HG02798 (cell line): ENCODE measurements around the gene HOXD10.

Source experiments
- ATAC-seq: cut with Tn5 transposase; IDR thresholded peaks from one replicate; pipeline ENCODE4 v1.9.1; 2021; ENCODE audit warnings: mild to moderate bottlenecking; ENCODE audit not compliant: unreplicated experiment, poor library complexity

HOXD10 gene

DNA sequence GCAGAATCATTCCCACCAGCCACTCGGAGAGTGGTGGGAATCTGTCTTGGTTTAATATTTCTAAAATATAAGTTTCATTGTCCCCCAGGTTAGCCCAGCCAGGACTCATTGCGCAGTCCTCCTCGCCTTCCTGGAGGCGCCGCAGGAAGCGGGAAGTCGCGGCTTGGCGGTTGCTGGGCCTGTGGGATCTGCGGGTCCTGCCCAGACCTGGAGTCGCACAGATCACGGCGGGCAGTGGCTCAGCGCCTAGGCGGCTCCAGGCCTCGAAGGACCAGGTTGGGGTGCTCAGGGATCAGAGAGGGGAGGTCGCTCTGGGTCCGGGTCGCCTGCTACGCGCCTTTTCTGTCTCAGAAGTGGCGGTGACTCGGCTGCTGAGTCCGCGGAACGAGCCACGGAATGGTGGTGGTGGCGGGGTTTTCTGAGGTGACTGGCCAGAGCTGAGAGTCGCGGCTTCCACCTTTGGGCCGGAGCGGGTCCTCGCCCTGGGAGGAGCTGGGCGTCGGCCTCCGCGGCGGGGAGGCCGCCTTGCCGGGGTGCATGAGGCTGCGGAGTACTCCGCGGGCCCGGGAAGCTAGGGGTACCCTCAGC is 43.2 kb downstream of the HOXD10 start:
- no peak for ATAC-seq

DNA sequence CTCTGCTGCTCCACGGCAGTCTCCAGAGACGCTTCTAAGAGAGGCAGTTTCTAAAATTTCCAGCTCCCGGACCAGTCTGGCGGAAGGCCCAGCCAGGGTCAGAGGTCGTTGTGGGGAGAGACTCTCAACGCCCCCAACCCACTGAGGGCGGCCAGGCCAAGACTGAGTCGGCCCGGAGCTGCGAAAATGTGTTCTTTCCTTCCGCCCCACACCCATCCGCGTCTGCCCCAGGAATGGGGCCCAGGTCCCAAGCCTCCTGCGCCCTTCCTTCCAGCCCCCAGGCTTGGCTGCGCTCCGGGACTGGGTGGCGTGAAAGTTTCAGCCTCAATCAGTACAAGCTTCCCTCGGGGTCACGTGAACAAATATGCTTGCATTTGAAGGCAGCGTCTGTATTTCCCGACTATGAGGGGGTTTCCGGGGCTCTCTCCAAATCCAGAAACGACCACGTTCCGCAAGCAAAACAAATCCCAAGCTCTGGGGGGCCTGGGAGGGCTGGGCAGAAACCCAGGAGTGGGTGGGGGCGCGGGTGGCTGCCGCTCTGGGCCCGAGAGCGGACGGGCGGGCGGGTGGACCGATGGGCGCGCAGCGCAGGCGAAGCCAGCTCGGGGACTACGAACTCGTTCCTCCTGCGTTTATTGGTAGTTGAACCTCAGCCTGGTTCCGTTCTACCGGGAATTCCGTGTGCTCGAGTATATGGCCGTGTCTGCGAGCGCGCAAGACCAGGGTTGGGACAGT is 43.8 kb downstream of the HOXD10 start:
- no peak for ATAC-seq

DNA sequence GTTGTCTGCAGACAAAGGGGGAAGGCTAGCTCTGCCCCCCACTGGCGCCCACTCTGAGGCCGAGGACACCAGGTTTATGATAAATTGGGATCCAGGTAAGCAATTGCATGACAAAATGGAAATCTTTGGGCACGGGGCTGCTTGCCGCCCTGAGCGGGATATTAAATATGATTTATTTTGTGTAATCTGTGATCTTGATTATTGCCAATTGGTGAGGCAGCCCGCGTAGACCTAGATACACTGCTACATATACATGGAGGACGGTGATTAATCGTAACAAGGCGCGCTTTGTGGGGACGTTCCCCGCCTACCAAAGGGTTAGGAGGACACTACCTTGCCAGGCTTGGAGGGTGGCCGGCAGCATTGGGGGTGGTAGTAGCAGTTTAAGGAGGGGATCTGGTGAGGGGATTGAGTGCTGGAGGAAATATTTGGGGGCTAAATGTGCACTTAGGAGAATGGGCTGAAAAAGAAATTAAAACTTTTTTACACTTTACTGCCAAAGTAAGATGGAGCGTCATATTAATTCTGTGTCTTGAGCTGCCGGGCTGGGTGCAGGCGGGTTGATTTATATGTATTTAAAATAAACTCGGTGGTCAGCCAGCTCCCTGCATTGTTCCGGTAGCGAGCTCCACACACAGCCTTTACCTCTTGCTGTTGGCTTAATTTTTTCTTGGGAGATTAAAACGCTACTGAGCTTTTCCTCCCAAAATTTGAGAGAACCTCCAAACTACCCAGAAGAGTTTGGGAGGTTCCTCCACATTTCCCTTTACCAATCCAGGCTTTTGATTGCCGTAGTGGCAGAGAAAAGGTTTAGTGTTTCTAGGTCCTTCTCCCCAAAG is 44.6 kb downstream of the HOXD10 start:
- no peak for ATAC-seq

DNA sequence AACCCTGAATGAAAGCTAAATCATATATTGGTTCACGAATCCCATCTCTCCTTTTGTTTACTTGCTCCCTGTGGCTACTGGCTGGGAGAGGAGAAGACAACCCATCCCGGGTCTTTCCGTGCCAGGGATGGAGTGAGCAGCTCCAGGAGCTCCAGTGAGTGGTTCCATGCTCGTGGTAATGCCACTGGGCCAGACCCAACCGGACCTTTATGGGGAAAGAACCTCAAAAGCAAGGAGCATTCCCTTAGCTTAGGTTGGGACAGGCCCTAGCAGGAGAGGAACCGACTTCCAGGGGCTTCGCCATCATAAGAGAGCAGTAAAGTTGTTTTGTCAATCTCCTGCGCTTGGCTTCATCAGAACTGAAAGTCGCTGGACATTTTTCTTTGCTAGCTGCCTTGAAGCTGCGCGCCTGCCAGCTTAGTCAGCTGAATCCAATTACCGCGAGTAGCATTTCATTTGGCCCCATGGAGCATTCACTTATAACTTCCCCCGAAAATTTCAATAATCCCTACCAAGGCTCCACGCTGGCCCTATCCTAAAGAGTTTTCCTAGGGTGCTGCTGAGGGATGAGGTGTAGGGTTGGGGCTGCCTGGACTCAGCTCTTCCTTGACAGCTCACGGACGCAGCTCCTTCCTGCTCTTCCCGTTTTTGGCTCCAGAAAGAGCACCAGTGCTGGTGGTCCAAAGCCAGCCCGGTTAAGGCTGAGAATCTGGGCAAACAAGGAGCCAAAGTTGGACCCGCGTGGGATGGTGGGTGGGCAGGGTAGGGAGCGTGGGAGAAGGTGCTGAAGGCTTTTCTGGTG is 45.4 kb downstream of the HOXD10 start:
- ATAC-seq, result no peak

DNA sequence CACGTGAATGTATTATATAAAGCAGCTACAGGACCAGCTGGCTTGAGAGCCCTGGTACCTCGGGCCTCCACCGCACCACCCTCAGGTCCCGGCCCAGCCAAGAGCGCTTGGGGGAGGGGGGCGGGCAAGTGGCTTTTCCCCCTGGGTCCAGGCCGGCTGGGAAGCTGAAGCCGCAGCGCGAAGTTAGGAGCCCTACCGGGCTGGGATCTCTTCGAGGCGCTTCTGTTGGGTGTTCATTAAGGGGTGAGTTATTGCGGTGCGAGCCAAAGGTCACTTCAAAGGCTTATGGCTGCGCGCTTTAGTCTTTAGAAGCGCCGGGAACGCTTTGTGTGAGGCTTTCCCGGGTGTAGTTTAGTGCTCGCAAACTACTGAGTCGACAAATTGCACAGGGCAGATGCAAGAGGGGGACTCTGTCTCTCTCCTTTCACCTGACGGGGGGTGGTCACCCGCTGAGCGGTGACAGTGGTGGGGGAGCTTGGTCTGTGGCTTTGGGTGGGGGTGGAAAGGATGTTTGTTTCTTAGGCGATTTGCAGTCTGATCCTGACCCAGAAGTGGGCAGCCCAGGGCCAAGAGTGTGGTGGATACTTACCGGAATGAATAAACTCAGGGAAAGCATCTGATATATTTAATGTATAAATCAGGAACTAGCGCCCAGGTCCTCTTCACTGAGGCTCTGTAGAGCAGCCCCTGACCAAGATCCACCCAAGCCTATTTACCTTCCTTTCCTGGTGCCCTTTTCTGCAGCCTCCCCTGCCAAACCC is 46.5 kb downstream of the HOXD10 start:
- no peak for ATAC-seq

DNA sequence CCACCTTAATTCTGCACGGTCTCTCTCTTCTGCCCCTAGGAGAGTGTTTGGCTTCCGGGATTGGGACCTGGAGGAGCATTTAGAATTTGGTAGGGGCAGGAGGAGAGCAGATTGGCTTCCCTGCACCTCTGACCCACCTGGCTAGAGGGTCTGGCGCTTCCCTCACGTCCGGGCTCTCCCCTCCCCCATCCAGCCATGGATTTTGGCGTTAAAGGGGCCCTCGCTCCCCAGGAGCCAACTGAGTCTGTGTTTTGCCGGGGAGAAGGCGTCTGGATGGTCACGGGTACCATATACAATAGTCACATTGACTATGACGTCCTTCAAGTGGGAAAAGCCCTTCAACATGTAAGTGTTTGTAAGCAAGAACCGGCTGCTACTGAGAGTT is 47.1 kb downstream of the HOXD10 start:
- no peak for ATAC-seq

DNA sequence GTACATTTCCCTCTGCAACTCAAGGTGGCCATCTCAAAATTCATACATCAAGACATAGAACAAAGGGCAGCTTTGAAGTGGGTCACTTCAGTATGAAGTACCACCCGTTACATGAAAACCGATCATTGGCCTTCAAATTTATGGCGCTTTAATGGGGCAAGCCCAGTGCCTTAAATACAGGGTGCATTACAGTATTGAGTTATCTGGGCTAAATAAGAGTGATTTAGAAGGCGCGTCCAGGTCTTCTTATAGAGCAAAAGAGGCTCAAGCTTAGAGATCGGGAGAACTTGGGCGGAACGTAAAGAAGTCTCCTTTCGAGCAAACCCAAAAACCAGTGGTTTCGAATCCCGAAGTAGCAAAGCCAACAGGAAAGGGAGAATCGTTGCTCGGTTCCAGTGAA is 47.6 kb downstream of the HOXD10 start:
- ATAC-seq, result no peak

DNA sequence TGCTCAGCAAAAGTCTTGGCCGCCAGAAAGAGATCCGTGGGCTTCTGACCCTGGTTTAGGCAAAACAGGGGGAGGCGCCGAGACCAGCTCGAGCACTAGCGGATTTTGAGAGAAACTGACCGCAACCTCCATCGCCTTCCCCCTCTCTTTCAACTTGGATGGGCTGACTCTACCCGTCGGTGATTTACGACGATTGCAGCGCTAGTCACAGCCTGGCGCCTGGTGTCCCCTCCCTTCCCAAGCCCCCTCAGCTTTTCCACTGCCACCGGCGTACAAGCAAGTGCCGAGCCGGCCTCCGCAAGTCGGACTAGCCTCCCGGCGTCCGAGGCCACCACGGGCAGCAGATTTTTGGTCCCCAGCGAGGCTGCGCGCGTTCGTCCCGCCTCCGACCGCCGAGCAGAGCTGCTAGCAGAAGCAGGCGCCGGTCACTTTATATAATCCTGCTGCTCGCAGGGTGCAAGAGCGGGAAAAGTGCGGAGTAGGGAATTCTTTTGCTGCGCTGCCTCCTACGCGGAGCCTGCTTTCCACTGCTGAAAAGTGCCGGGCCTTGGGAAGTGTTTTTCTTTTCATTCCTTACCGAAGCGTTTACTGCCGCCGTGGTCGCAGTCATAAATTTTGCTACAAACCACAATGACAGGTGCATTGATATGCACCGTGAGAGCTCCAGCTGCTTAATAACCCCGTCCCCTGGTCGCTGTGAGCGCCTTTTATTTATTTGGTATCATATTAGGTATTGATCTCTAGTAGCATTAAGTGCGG is 48.2 kb downstream of the HOXD10 start:
- ATAC-seq, result no peak

DNA sequence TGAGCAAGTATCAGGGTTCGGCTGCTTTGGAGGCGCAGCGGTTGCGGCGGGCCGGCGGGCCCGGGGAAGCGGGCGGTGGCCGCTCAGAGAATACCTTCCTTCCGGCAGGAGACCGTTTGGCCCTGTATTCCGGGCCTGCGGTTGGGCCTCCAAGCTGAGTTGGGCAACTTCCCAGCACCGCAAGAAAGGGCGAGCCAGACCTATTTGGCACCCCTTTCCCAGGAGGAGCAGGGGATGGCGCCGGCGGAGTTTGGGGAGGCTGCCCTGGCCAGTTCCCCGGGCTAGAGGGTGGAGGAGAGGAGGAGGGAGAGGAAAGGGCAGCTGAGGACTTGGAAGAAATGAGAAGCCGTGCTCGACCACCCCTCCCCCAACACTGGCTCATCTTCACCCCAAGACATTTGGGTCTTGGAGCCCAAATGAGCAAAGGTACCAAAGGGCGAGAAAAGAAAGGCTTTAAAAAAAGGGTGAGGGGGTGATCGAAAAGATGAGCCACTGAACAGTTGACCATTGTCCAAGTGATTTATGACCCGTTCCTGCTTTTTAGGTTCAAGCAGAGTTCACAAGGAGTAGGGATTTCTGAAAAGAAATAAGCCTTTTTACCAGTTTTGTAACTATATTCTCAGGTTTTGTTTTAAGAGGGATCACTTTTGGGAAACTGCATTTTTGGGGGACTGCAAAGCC is 48.9 kb downstream of the HOXD10 start:
- no peak for ATAC-seq

DNA sequence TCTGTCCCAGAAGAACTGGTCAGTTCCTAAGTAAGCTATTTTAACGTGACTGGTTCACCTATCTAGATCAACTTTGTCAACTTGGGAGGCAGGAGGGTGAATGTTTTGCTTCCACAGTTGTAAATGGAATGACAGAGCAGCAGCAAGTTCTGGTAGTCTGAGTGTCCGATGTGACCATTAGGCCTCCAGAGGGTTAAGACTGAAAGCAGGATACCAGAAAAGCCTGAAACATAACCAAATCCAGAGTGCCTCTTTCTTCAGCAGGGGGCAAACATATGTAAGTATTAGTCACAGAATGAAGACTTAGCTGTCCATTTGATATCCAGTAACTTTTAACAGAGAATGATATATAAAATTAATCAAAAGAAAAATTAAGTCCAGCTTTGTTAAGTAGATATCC is 49.7 kb downstream of the HOXD10 start:
- ATAC-seq, result no peak

DNA sequence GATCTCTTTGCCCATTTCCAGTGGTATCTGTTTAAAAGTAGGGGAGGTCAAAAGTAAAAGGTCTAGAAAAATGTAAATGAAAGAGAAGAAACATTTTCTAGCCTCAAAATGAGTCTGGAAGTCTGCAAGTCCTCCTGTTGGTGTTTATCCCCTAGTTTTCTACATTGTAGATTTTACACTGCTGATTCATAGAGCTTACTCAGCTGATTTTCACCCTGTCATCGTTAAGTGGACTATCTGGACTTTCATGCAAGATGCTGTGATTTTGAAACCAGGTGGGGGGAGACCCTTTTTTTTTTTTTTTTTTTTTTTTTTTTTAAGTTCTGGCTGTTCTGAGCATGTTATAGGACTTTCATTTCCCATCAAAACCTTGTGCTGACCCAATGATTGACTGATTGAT is 50.8 kb downstream of the HOXD10 start:
- no peak for ATAC-seq

DNA sequence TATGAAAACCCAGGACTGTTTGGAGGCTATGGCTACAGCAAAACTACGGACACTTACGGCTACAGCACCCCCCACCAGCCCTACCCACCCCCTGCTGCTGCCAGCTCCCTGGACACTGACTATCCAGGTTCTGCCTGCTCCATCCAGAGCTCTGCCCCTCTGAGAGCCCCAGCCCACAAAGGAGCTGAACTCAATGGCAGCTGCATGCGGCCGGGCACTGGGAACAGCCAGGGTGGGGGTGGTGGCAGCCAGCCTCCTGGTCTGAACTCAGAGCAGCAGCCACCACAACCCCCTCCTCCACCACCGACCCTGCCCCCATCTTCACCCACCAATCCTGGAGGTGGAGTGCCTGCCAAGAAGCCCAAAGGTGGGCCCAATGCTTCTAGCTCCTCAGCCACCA is 52.6 kb downstream of the HOXD10 start:
- no peak for ATAC-seq
